Natural killer cell (primary cell): ENCODE data around the gene CAMK2B. TPM values are rescaled to one million over a fixed set of nuclear protein-coding genes. Genes with fewer than 3 reads are reported as not detected.

Source experiments
- ATAC-seq, 3 donors: fragments of 150-1000 bp in 2 of 3; fragments of 200-7000 bp in 1 of 3; cut with Tn5 transposase; 1 replicate in 1 of 3; 2 replicates in 2 of 3; pipeline ENCODE4 v1.10.0; 2021; ENCODE audit warnings: mild to moderate bottlenecking in 2 of 3, moderate library complexity in 2 of 3
- DNase-seq, 2 donors: peaks; one replicate each; pipeline versions ENCODE4 v3.0.0 to v3.0.0-alpha.2; 2013 to 2021; ENCODE audit warnings: mixed read lengths in 1 of 2
- H3K27ac ChIP-seq: one replicate; pipeline ENCODE4 v1.5.1; 2013; ENCODE audit warnings: mild to moderate bottlenecking, low read length
- H3K27me3 ChIP-seq: one replicate; pipeline ENCODE4 v1.6.1; 2013; ENCODE audit warnings: low read length; ENCODE audit not compliant: control insufficient read depth, insufficient read depth
- H3K36me3 ChIP-seq: one replicate; pipeline ENCODE4 v1.6.1; 2013; ENCODE audit warnings: low read length; ENCODE audit not compliant: control insufficient read depth, insufficient read depth
- H3K4me1 ChIP-seq: one replicate; pipeline ENCODE4 v1.6.1; 2013; ENCODE audit warnings: low read length; ENCODE audit not compliant: control insufficient read depth, insufficient read depth
- H3K4me3 ChIP-seq: one replicate; pipeline ENCODE4 v1.5.1; 2013; ENCODE audit warnings: low read length
- H3K9me3 ChIP-seq: one replicate; pipeline ENCODE4 v1.6.1; 2013; ENCODE audit warnings: low read length; ENCODE audit not compliant: control insufficient read depth, insufficient read depth
- H3K27ac Mint-ChIP-seq, 2 donors: one replicate each; pipeline ENCODE4 v1.8.0; 2022; ENCODE audit warnings: mild to moderate bottlenecking in 2 of 2, mixed read lengths in 2 of 2, moderate library complexity in 1 of 2
- H3K27me3 Mint-ChIP-seq, 2 donors: one replicate each; pipeline ENCODE4 v1.8.0; 2022; ENCODE audit warnings: low read depth in 2 of 2, mixed read lengths in 2 of 2
- H3K36me3 Mint-ChIP-seq: one replicate; pipeline ENCODE4 v1.8.0; 2022; ENCODE audit warnings: mixed read lengths
- H3K4me1 Mint-ChIP-seq, 2 donors: one replicate each; pipeline ENCODE4 v1.8.0; 2022; ENCODE audit warnings: mixed read lengths in 2 of 2
- H3K4me3 Mint-ChIP-seq: one replicate; pipeline ENCODE4 v1.8.0; 2022; ENCODE audit warnings: mild to moderate bottlenecking, moderate library complexity, mixed read lengths
- H3K9me3 Mint-ChIP-seq, 2 donors: one replicate each; pipeline ENCODE4 v1.8.0; 2022; ENCODE audit warnings: mixed read lengths in 2 of 2
- WGBS: methylation state at CpG from one replicate; pipeline ENCODE4 v1.1.7; 2013; ENCODE audit warnings: missing lambda C conversion rate; ENCODE audit not compliant: insufficient coverage; 5-methylcytosine and 5-hydroxymethylcytosine counted together
- intact Hi-C: fragments of 100-400 bp; cut with micrococcal nuclease; formaldehyde crosslinking; loops from one replicate; pipeline ENCODE4 v1.14.2; 2022
- total RNA-seq, 4 donors: library from RNA; stranded (reverse); fragments of 120-200 nt in 1 of 4; gene quantifications; one replicate each; pipeline versions ENCODE4 v1.2.3 to v1.2.4, GENCODE V29; 2013 to 2022
- TF ChIP-seq, protein P1 (sequence below): fragments of 200-600 bp; IDR thresholded peaks from one replicate; pipeline ENCODE4 v1.8.0; 2022; ENCODE audit warnings: antibody characterized with exemption

CAMK2B gene
- total RNA-seq, 3 donors from 2014 or later (not counting 1 experiment from before 2014, with no cell fraction given) = 0.70 TPM; not detected in 2

GRCh38 chr7:44182827-44183226 lies 142.6 kb downstream of the CAMK2B start:
- intact Hi-C loops = no loop called here
- no peaks in the 10 kb centered on the region for H3K4me1 Mint-ChIP-seq
- Histone ChIP-seq H3K4me1 (no peaks in the 10 kb centered on the region), H3K4me3 (no peak overlapping the region), H3K27ac (no peak overlapping the region), H3K9me3 (peaks cover 6% of the 10 kb centered on the region), H3K27me3 (no peaks in the 10 kb centered on the region), H3K36me3 (no peaks in the 10 kb centered on the region)
- H3K4me3 Mint-ChIP-seq = no peak overlapping the region
- H3K9me3 Mint-ChIP-seq = no peaks in the 10 kb centered on the region
- ATAC-seq (no peak), DNase-seq (no peak)
- peaks cover 18 to 30% of the 10 kb centered on the region in 2 donors for H3K27me3 Mint-ChIP-seq
- no peaks in the 10 kb centered on the region for H3K36me3 Mint-ChIP-seq
- WGBS = 80% methylated on average over 5 of the region's 5 CpGs
- no peak overlapping the region for H3K27ac Mint-ChIP-seq
- TF ChIP-seq, protein P1, sequence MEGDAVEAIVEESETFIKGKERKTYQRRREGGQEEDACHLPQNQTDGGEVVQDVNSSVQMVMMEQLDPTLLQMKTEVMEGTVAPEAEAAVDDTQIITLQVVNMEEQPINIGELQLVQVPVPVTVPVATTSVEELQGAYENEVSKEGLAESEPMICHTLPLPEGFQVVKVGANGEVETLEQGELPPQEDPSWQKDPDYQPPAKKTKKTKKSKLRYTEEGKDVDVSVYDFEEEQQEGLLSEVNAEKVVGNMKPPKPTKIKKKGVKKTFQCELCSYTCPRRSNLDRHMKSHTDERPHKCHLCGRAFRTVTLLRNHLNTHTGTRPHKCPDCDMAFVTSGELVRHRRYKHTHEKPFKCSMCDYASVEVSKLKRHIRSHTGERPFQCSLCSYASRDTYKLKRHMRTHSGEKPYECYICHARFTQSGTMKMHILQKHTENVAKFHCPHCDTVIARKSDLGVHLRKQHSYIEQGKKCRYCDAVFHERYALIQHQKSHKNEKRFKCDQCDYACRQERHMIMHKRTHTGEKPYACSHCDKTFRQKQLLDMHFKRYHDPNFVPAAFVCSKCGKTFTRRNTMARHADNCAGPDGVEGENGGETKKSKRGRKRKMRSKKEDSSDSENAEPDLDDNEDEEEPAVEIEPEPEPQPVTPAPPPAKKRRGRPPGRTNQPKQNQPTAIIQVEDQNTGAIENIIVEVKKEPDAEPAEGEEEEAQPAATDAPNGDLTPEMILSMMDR = no peak

DNA sequence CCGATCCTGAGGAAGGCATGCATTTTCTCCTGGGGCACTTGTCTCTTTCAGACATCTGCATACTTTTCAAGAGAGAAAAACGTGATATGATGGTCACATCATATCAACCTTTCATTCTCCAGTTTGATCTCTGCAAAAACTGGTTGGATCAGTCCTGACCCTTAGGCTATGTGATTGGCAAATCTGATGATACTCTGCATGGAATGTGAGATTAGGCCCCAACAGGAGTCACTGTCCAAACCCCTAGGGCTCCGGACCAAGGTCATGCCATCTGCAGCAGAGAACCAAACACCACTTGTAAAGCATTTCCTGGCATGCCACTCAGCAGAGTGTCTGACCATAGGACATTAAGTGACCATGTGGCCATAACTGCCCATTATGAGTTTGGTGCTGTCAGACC lies 144.8 kb downstream of the CAMK2B start:
- Histone ChIP-seq H3K4me3 (no peak overlapping the region), H3K4me1 (no peaks in the 10 kb centered on the region), H3K36me3 (no peaks in the 10 kb centered on the region), H3K27me3 (no peaks in the 10 kb centered on the region), H3K27ac (no peak overlapping the region), H3K9me3 (peaks cover 6% of the 10 kb centered on the region)
- Mint-ChIP-seq H3K9me3 (no peaks in the 10 kb centered on the region), H3K27ac (no peak overlapping the region), H3K36me3 (no peaks in the 10 kb centered on the region), H3K27me3 (peaks cover 17 to 47% of the 10 kb centered on the region in 2 donors), H3K4me3 (no peak overlapping the region), H3K4me1 (no peaks in the 10 kb centered on the region)
- TF ChIP-seq, protein P1 = no peak
- no peak for DNase-seq
- ATAC-seq = no peak
- WGBS = 71% methylated on average over 2 of the region's 3 CpGs
- intact Hi-C loops = no loop called here

- ATAC-seq (no peak), DNase-seq (no peak)
- Histone ChIP-seq H3K27ac (no peak overlapping the region), H3K27me3 (no peaks in the 10 kb centered on the region), H3K4me1 (no peaks in the 10 kb centered on the region), H3K9me3 (peaks cover 1% of the 10 kb centered on the region), H3K4me3 (no peak overlapping the region), H3K36me3 (no peaks in the 10 kb centered on the region)
- Mint-ChIP-seq H3K9me3 (no peaks in the 10 kb centered on the region), H3K36me3 (no peaks in the 10 kb centered on the region), H3K4me1 (no peaks in the 10 kb centered on the region), H3K27me3 (peaks cover 19 to 61% of the 10 kb centered on the region in 2 donors), H3K27ac (no peak overlapping the region), H3K4me3 (no peak overlapping the region)
- TF ChIP-seq, protein P1 = no peak
- WGBS = 80% methylated on average over 4 of the region's 4 CpGs
- intact Hi-C loops = no loop called here
Measured at GRCh38 chr7:44177570-44178131, 147.7 kb downstream of the CAMK2B start.

- TF ChIP-seq, protein P1 = no peak
- Mint-ChIP-seq H3K27ac (no peak overlapping the region), H3K4me3 (no peak overlapping the region), H3K27me3 (peaks cover 19 to 54% of the 10 kb centered on the region in 2 donors), H3K36me3 (no peaks in the 10 kb centered on the region), H3K9me3 (no peaks in the 10 kb centered on the region), H3K4me1 (no peaks in the 10 kb centered on the region)
- no peak overlapping the region for H3K4me3 ChIP-seq
- no peak for ATAC-seq
- intact Hi-C loops = no loop called here
- 73% methylated on average over 7 of the region's 7 CpGs for WGBS
- no peaks in the 10 kb centered on the region for H3K9me3 ChIP-seq
- no peak for DNase-seq
- no peaks in the 10 kb centered on the region for H3K27me3 ChIP-seq
- H3K4me1 ChIP-seq = no peaks in the 10 kb centered on the region
- H3K27ac ChIP-seq = no peak overlapping the region
- no peaks in the 10 kb centered on the region for H3K36me3 ChIP-seq
Measured at GRCh38 chr7:44176486-44176885, 148.9 kb downstream of the CAMK2B start.
